Immature natural killer cell (primary cell): ENCODE results near the gene ABCC1. TPM values are rescaled to one million over a fixed set of nuclear protein-coding genes. Genes with fewer than 3 reads are reported as not detected.
"Not testable (repeated sequence)": the region's sequence is repeated elsewhere in the genome, so short reads cannot be mapped to it uniquely, and the experiment has no call there.

Experiments used
- DNase-seq, 3 donors: peaks; one replicate each; pipeline ENCODE4 v3.0.0; 2022; ENCODE audit warnings: mixed read lengths in 1 of 3
- H3K27ac Mint-ChIP-seq, 6 donors: one replicate each; pipeline ENCODE4 v1.8.0; 2020; ENCODE audit warnings: mixed read lengths in 6 of 6, mild to moderate bottlenecking in 5 of 6, inconsistent platforms in 4 of 6, moderate library complexity in 3 of 6
- H3K27me3 Mint-ChIP-seq, 3 donors: one replicate each; pipeline ENCODE4 v1.8.0; 2020 to 2021; ENCODE audit warnings: low read depth in 3 of 3, mild to moderate bottlenecking in 3 of 3, mixed read lengths in 3 of 3, moderate library complexity in 3 of 3, inconsistent platforms in 1 of 3
- H3K36me3 Mint-ChIP-seq, 3 donors: one replicate each; pipeline ENCODE4 v1.8.0; 2020; ENCODE audit warnings: mixed read lengths in 3 of 3, inconsistent platforms in 2 of 3, mild to moderate bottlenecking in 2 of 3
- H3K4me1 Mint-ChIP-seq, 2 donors: one replicate each; pipeline ENCODE4 v1.8.0; 2020; ENCODE audit warnings: inconsistent platforms in 2 of 2, mild to moderate bottlenecking in 2 of 2, mixed read lengths in 2 of 2, moderate library complexity in 1 of 2
- H3K4me3 Mint-ChIP-seq, 5 donors: one replicate each; pipeline ENCODE4 v1.8.0; 2020; ENCODE audit warnings: mild to moderate bottlenecking in 5 of 5, mixed read lengths in 5 of 5, inconsistent platforms in 3 of 5, moderate library complexity in 3 of 5
- H3K9me3 Mint-ChIP-seq, 6 donors: one replicate each; pipeline ENCODE4 v1.8.0; 2020; ENCODE audit warnings: mild to moderate bottlenecking in 6 of 6, mixed read lengths in 6 of 6, inconsistent platforms in 4 of 6, moderate library complexity in 3 of 6
- polyA plus RNA-seq, 3 donors: library from polyadenylated mRNA; unstranded; fragments of 300-500 nt; fragmentation: Illumina TruSeq; gene quantifications; one replicate each; pipeline ENCODE4 v1.2.3, GENCODE V29; 2021

ABCC1 gene
- polyA plus RNA-seq, 3 donors from 2014 or later, result 2.3 to 3.6 (median 2.3) TPM

DNA sequence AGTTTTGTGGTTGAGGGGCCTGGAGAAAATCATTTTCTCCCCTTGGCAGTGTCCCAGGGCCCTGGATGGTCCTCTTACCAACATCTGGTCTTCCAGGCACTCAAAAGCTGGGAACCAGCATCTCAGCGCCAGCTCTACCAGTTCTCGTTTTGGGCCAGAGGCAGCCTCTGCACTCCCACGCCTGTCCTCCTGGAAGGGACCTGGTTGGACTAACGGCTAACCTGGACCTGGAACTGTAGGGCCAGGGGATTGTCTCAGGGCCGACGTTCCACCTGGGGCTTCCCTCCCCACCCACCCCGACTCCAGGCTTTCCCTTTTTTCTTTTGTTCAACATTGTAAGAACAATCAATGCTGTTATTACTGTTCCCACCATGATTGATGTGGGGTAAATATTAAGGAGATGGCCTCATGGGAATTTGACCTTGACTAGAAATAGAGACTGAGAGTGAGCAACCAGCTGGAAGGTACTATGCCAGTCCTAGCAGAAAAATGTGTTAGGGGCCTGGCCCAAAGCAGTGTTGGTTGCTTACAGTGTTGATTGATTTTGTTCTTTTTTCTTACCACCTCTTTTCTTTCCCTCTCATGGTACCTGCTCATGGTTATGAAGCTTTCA is 192.5 kb downstream of the ABCC1 start:
- Mint-ChIP-seq H3K9me3 (no peaks in the 10 kb centered on the region), H3K4me1 (no peaks in the 10 kb centered on the region), H3K36me3 (peaks cover 5 to 28% (median 14%) of the 10 kb centered on the region in 3 donors), H3K4me3 (no peak overlapping the region), H3K27ac (no peak overlapping the region), H3K27me3 (no peaks in the 10 kb centered on the region)
- no peak for DNase-seq

- DNase-seq, result no peak
- no peaks in the 10 kb centered on the region for H3K9me3 Mint-ChIP-seq
- no peaks in the 10 kb centered on the region for H3K4me1 Mint-ChIP-seq
- H3K27me3 Mint-ChIP-seq, result no peaks in the 10 kb centered on the region
- H3K27ac Mint-ChIP-seq, result no peak overlapping the region
- H3K4me3 Mint-ChIP-seq, result no peak overlapping the region
- peaks cover 5 to 28% (median 14%) of the 10 kb centered on the region in 3 donors for H3K36me3 Mint-ChIP-seq
Measured at GRCh38 chr16:16143038-16143763, 193.8 kb downstream of the ABCC1 start.

DNA sequence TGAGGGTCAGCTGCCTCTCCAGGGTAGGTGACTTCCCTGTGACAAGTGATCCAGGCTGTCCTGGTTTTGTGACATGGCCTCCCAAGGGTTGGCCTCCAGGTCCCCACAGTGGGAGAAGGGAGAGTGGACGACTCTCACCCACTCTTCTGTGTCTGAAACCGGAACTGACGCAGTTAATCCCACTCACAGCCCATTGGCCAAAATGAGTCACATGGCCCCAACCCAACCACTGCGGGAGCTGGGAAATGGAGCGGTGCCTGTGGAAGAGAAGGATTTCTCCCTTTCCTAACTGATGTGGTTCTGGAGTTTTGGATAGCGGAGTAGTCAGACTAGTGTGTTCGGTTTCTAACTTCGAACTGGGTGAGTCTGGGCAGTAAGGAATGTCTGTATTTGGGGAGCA is 194.5 kb downstream of the ABCC1 start:
- no peak overlapping the region for H3K27ac Mint-ChIP-seq

DNA sequence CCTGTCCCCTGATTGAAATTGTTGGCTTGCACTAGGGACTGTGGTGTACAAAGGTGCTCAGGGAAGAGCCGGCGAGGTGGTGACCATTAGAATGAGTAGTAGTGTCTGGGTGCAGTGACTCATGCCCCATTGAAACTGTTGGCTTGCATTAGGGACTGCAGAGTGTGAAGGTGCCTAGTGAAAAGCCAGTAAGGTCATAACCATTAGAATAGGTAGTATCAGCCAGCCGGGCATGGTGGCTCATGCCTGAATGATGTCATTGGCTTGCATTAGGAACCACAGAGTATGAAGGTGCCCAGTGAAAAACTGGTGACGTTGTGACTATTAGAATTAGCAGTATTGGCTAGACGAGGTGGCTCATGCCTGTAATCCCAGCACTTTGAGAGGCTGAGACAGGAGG is 195.0 kb downstream of the ABCC1 start:
- Mint-ChIP-seq H3K9me3 (no peaks in the 10 kb centered on the region), H3K27ac (peak overlapping the region in 1 of 6 donors; percentile 35), H3K27me3 (no peaks in the 10 kb centered on the region), H3K4me3 (no peak overlapping the region), H3K4me1 (no peaks in the 10 kb centered on the region), H3K36me3 (peaks cover 5 to 24% (median 10%) of the 10 kb centered on the region in 3 donors)
- no peak for DNase-seq

More for the DNA sequence above, 194.5 kb downstream of the ABCC1 start:
- DNase-seq, result no peak
- Mint-ChIP-seq H3K27me3 (no peaks in the 10 kb centered on the region), H3K4me1 (no peaks in the 10 kb centered on the region), H3K4me3 (no peak overlapping the region), H3K9me3 (no peaks in the 10 kb centered on the region), H3K36me3 (peaks cover 5 to 25% (median 12%) of the 10 kb centered on the region in 3 donors)

DNA sequence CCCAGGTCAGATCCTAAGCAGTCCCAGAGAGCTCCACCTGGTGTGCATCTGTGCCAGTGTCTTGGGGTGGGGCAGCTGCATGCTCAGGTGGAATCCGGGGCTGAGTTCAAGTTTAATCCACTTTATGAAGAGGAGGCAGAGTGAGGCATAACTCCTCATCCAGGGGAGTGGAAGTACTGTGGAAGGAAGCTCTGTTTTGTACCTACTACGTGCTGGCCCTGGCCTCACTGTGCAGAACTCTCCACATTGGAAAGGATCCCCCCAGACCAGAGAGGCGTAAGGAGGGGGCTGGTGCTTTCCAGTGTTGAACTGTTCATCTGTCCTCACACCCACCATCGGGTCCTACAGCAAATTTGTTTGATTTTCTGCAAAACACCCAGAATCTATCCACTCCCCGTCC is 195.9 kb downstream of the ABCC1 start:
- Mint-ChIP-seq H3K4me1 (no peaks in the 10 kb centered on the region), H3K4me3 (no peak overlapping the region), H3K27me3 (no peaks in the 10 kb centered on the region), H3K27ac (no peak overlapping the region), H3K9me3 (no peaks in the 10 kb centered on the region), H3K36me3 (peaks cover 0 to 19% (median 4%) of the 10 kb centered on the region in 3 donors)
- no peak for DNase-seq

DNA sequence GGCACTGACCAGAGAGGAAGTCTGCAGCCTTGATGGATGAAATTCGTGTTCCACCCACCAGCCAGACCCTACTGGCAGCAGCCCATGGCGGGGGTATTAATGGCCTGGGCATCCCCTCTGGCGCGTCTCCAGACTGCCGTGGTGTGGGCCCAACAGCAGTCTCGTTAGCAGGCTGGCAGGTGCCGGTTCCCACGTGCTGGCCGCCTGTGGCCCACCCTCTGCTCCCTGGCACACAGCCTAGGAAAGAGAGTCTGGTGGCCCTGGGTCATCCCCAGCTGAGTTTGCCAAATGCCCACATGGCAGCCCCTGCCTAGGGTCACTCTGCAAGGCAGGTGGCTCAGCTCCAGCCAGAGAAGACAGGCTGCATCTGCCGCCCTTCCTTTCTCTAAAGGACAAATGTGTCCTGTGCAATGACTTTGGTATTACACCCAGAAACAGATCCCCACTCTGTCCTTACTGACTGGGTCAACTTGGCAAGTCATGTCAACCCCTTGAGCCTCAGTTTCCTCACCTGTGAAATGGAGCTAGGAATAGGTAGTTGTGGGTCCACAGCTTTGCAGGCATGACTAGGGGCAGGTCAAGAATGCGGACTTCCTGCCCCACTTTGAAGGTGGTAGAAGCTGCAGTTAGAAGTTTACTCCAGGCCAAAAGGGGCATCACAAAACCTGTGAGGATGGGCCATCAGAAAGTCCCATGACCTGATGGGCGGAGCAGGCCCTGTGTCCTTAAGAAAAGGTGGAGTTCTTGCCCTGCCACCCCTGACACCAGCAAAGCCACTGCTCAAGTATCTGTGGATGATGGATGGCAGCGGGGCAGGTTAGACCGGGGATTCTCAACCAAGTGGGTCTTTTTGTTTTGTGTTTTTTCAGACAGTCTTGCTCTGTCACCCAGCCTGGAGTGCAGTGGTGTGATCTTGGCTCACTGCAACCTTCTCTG is 197.2 kb downstream of the ABCC1 start:
- Mint-ChIP-seq H3K4me3 (no peak overlapping the region), H3K27ac (no peak overlapping the region), H3K27me3 (peaks cover 0 to 3% (median 0%) of the 10 kb centered on the region in 3 donors), H3K9me3 (no peaks in the 10 kb centered on the region), H3K36me3 (peaks cover 0 to 10% (median 0%) of the 10 kb centered on the region in 3 donors), H3K4me1 (no peaks in the 10 kb centered on the region)
- no peak for DNase-seq

- no peak overlapping the region for H3K27ac Mint-ChIP-seq
- DNase-seq, result no peak
- no peaks in the 10 kb centered on the region for H3K4me1 Mint-ChIP-seq
- peaks cover 0 to 3% (median 0%) of the 10 kb centered on the region in 3 donors for H3K27me3 Mint-ChIP-seq
- no peaks in the 10 kb centered on the region for H3K9me3 Mint-ChIP-seq
- H3K4me3 Mint-ChIP-seq, result no peak overlapping the region
- H3K36me3 Mint-ChIP-seq, result peaks cover 0 to 5% (median 0%) of the 10 kb centered on the region in 3 donors
Measured at GRCh38 chr16:16147316-16147999, 198.0 kb downstream of the ABCC1 start.

GRCh38 chr16:16148000-16148599 is 198.7 kb downstream of the ABCC1 start:
- not testable (repeated sequence) for DNase-seq, H3K4me1 Mint-ChIP-seq

DNA sequence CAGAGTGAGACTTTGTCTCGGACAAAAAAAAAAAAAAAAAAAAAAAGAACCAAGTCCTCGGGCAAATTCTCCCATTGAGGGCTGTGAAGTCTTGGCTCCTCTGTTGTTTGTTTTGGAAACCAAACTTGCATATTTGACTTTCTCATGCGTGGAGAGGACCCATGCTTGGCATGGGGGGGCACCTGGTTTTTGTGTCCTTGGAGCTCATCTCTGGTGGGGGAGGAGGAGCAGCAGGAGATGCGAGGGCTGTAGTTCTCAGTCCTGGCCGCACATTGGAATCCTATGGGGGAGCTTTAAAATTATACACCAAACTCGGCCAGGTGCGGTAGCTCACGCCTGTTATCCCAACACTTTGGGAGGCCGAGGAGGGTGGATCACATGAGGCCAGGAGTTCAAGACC is 199.3 kb downstream of the ABCC1 start:
- Mint-ChIP-seq H3K36me3 (no peaks in the 10 kb centered on the region), H3K27me3 (peaks cover 0 to 3% (median 0%) of the 10 kb centered on the region in 3 donors), H3K9me3 (no peaks in the 10 kb centered on the region), H3K4me3 (no peak overlapping the region), H3K27ac (no peak overlapping the region), H3K4me1 (no peaks in the 10 kb centered on the region)
- DNase-seq, result no peak

More at GRCh38 chr16:16148000-16148599, 198.7 kb downstream of the ABCC1 start:
- not testable (repeated sequence) for H3K27ac Mint-ChIP-seq, H3K27me3 Mint-ChIP-seq, H3K36me3 Mint-ChIP-seq, H3K4me3 Mint-ChIP-seq, H3K9me3 Mint-ChIP-seq

DNA sequence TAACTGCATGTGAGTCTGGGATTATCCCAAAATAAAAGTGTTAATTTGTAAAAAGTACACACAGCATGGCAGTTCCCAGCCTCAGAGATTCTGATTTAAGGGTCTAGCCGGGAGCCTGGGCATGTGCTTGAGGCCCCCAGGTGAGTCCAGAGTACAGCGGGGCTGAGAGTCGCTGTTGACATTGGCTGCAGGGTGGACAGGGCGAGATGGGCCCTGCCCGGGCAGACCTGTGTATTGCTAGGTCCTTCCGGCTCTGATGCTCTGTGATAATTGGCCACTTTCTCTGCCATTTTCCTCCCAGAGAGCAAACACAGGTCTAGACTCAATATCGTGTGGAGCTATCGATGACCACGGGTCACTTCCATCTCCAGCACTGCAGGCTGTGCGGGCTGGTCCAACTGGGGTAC is 200.3 kb downstream of the ABCC1 start:
- Mint-ChIP-seq H3K27me3 (peaks cover 0 to 5% (median 0%) of the 10 kb centered on the region in 3 donors), H3K36me3 (no peaks in the 10 kb centered on the region), H3K4me1 (no peaks in the 10 kb centered on the region), H3K27ac (peak overlapping the region in 1 of 6 donors; percentile 34), H3K4me3 (no peak overlapping the region), H3K9me3 (no peaks in the 10 kb centered on the region)
- DNase-seq, result no peak

- Mint-ChIP-seq H3K4me3 (no peak overlapping the region), H3K9me3 (no peaks in the 10 kb centered on the region), H3K27ac (no peak overlapping the region), H3K27me3 (peaks cover 0 to 5% (median 0%) of the 10 kb centered on the region in 3 donors), H3K4me1 (no peaks in the 10 kb centered on the region), H3K36me3 (no peaks in the 10 kb centered on the region)
- DNase-seq, result no peak
Measured at GRCh38 chr16:16150117-16150877, 200.9 kb downstream of the ABCC1 start.

DNA sequence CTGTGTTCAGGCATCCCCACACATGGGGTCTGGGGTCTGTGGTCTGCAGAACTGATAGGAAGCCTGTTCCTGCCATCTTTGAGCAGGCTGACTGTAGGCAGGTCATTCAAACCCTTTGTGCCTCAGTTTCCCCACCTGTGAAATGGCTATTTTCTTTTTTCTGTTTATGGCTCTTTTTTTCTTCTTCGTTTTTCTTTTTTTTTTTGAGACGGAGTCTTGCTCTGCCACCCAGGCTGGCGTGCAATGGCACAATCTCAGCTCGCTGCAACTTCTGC is 201.4 kb downstream of the ABCC1 start:
- DNase-seq, result no peak
- no peaks in the 10 kb centered on the region for H3K9me3 Mint-ChIP-seq
- H3K4me3 Mint-ChIP-seq, result no peak overlapping the region
- H3K4me1 Mint-ChIP-seq, result no peaks in the 10 kb centered on the region
- no peaks in the 10 kb centered on the region for H3K36me3 Mint-ChIP-seq
- no peak overlapping the region for H3K27ac Mint-ChIP-seq
- peaks cover 0 to 5% (median 2%) of the 10 kb centered on the region in 3 donors for H3K27me3 Mint-ChIP-seq

GRCh38 chr16:16151315-16151714 is 201.9 kb downstream of the ABCC1 start:
- Mint-ChIP-seq H3K27ac (no peak overlapping the region), H3K27me3 (peaks cover 0 to 5% (median 2%) of the 10 kb centered on the region in 3 donors), H3K9me3 (no peaks in the 10 kb centered on the region), H3K4me3 (no peak overlapping the region), H3K4me1 (no peaks in the 10 kb centered on the region), H3K36me3 (no peaks in the 10 kb centered on the region)
- DNase-seq, result no peak
